T-helper 1 cell treated with Interleukin-12 subunit alpha and Interleukin-12 subunit beta and Interleukin-4 antibody, amounts not matched to agents 30 μg/mL and 1 μg/mL, for 36 hours (primary cell): ENCODE data around the gene KLF3.

Experiments used
- H3K27ac Mint-ChIP-seq: one replicate; pipeline ENCODE4 v1.8.0; 2021; ENCODE audit warnings: mild to moderate bottlenecking, mixed read lengths
- H3K27me3 Mint-ChIP-seq: one replicate; pipeline ENCODE4 v1.8.0; 2021; ENCODE audit warnings: low read depth, mixed read lengths
- H3K36me3 Mint-ChIP-seq: one replicate; pipeline ENCODE4 v1.8.0; 2021; ENCODE audit warnings: low read depth, mixed read lengths
- H3K4me1 Mint-ChIP-seq: one replicate; pipeline ENCODE4 v1.8.0; 2021; ENCODE audit warnings: low read depth, mixed read lengths
- H3K4me3 Mint-ChIP-seq: one replicate; pipeline ENCODE4 v1.8.0; 2021; ENCODE audit warnings: mild to moderate bottlenecking, moderate library complexity, mixed read lengths
- H3K9me3 Mint-ChIP-seq: one replicate; pipeline ENCODE4 v1.8.0; 2021; ENCODE audit warnings: mixed read lengths

KLF3 gene

GRCh38 chr4:38665551-38666411, 1.8 kb downstream of the KLF3 start:
- Mint-ChIP-seq H3K9me3 (peaks cover 4% of the 10 kb centered on the region), H3K27ac (peak overlapping the region; percentile 52), H3K4me3 (peak overlapping the region; percentile 91), H3K27me3 (peaks cover 25% of the 10 kb centered on the region), H3K4me1 (peaks cover 49% of the 10 kb centered on the region), H3K36me3 (peaks cover 15% of the 10 kb centered on the region)

GRCh38 chr4:38666766-38667084, 2.7 kb downstream of the KLF3 start:
- peak overlapping the region; percentile 91 for H3K4me3 Mint-ChIP-seq
- peaks cover 19% of the 10 kb centered on the region for H3K27me3 Mint-ChIP-seq
- H3K27ac Mint-ChIP-seq: peak overlapping the region; percentile 75
- H3K9me3 Mint-ChIP-seq: no peaks in the 10 kb centered on the region
- peaks cover 15% of the 10 kb centered on the region for H3K36me3 Mint-ChIP-seq
- H3K4me1 Mint-ChIP-seq: peaks cover 57% of the 10 kb centered on the region

DNA sequence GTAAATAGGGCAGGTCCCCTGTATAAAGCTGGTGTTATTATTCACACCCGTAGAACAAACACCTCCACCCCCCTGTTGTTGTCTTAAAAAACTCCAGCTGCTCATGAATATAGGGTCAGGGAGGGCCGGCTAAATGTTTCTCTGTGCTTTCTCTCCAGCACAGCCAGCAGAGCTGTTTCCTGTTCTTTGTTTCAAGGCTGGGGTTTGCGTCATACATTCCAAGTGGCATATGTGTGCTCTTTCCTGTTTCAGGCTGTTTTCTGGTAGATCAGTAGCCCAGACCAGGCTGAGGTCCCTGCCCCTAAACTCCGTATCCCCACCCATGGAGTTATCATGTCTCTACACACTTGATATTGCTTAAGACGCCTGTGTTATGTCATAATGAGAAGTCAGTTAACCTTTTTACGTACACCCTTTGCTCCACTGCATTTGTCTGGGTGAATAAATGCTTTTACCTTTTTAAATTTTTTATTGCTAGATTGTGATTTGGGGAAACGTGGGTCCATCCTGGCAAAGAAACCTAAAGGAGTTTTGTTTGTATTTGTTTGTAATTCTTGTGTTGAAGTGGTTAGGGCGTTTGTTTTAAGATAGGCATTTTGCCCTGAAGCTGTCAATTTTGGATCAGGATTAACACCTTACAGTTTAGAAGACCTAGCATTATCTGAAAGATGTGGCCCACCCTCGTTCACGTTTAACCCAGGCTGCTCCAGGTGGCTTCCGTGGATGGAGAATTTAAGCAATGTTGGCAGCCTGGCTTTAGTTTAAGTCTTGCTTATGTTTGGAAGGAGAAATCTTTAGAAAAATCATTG, 3.3 kb downstream of the KLF3 start:
- Mint-ChIP-seq H3K4me1 (peaks cover 59% of the 10 kb centered on the region), H3K36me3 (peaks cover 15% of the 10 kb centered on the region), H3K27ac (peak overlapping the region; percentile 75), H3K4me3 (peak overlapping the region; percentile 91), H3K9me3 (no peaks in the 10 kb centered on the region), H3K27me3 (peaks cover 19% of the 10 kb centered on the region)

DNA sequence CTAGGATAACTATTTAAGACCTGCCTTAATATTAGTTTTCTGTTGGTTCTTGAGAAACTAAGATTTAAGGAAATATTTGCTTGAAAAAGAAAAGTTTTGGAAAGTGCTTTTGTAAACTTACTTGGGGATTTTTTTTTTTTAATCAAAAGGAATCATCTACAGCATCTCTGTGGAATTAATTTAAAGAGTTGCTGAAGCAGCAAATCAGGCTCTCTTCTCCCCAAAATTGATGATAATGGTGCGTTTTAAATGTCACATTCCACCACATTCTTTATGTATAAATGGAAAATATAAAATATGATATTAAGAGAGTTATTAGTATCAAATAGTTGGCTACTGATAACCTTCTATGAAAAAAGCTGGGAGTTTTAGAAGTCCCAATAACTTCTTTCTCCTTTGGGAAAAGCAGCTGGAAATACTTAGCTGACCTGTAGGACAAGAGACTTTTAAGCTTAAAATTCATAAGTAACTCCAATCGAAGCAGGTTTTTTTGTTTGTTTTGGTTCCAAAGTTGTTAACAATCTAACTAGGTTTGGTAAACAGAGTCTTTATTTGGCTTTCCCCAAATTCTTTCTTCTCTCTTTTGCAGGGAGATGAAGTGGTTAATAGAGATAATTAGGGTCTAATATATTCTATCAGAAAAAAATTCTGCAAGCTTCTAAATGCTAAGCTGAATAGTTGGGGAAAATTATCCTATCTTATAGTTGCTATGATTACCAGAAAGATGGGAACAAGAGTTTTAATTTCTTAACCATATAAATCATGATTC, 4.4 kb downstream of the KLF3 start:
- Mint-ChIP-seq H3K27me3 (peaks cover 19% of the 10 kb centered on the region), H3K9me3 (no peaks in the 10 kb centered on the region), H3K4me3 (no peak overlapping the region), H3K27ac (no peak overlapping the region), H3K4me1 (peaks cover 66% of the 10 kb centered on the region), H3K36me3 (peaks cover 15% of the 10 kb centered on the region)

GRCh38 chr4:38669208-38669607, 5.2 kb downstream of the KLF3 start:
- H3K27ac Mint-ChIP-seq: no peak overlapping the region
- H3K4me1 Mint-ChIP-seq: peaks cover 74% of the 10 kb centered on the region
- H3K36me3 Mint-ChIP-seq: peaks cover 18% of the 10 kb centered on the region
- peaks cover 19% of the 10 kb centered on the region for H3K27me3 Mint-ChIP-seq
- no peaks in the 10 kb centered on the region for H3K9me3 Mint-ChIP-seq
- H3K4me3 Mint-ChIP-seq: no peak overlapping the region

DNA sequence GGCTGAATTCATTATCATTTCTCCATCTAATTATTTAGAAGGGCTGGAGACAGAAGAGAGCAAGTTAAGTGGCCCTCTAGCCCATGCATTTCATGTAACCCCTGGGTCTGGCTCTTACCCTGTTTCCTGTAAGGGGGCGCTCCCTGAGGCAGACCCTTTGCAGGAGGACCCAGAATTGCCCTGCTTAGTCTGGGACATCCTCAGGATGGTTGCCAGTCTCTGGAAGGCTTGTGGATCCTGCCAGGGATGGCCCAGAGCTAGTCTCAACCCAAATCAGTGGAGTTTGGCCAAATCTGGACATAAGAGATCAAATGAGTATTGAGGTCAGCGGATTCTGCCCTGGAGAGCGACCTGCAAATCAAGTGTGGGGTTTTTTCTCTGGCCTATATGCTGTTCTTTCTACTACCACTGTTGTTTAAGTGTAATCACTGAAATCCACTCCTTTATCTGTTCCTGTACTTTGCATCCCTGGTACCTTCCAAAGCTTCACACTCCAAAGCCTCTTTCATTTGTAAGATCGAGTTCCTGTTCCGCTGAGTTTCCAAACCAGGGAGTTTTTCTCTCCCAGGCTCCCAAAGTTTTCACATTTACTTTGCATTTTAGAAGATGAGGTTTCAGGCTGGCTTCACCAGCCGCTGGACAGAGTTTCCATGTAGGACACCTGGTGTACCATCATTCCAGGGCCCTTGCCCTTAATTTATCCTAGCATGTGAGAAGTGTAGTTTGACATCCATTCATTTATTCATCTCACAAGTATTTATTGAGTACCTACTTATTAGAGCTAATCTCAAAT, 6.3 kb downstream of the KLF3 start:
- Mint-ChIP-seq H3K4me1 (peaks cover 81% of the 10 kb centered on the region), H3K27ac (peak overlapping the region; percentile 21), H3K4me3 (peak overlapping the region; percentile 65), H3K27me3 (peaks cover 15% of the 10 kb centered on the region), H3K36me3 (peaks cover 17% of the 10 kb centered on the region), H3K9me3 (no peaks in the 10 kb centered on the region)

GRCh38 chr4:38670939-38671591, 7.1 kb downstream of the KLF3 start:
- Mint-ChIP-seq H3K9me3 (no peaks in the 10 kb centered on the region), H3K36me3 (peaks cover 16% of the 10 kb centered on the region), H3K27ac (peak overlapping the region; percentile 58), H3K4me1 (peaks cover 79% of the 10 kb centered on the region), H3K27me3 (peaks cover 13% of the 10 kb centered on the region), H3K4me3 (peak overlapping the region; percentile 65)

GRCh38 chr4:38671592-38671940, 7.6 kb downstream of the KLF3 start:
- Mint-ChIP-seq H3K4me3 (peak overlapping the region; percentile 65), H3K27ac (peak overlapping the region; percentile 58), H3K27me3 (peaks cover 13% of the 10 kb centered on the region), H3K36me3 (peaks cover 14% of the 10 kb centered on the region), H3K4me1 (peaks cover 75% of the 10 kb centered on the region), H3K9me3 (no peaks in the 10 kb centered on the region)

DNA sequence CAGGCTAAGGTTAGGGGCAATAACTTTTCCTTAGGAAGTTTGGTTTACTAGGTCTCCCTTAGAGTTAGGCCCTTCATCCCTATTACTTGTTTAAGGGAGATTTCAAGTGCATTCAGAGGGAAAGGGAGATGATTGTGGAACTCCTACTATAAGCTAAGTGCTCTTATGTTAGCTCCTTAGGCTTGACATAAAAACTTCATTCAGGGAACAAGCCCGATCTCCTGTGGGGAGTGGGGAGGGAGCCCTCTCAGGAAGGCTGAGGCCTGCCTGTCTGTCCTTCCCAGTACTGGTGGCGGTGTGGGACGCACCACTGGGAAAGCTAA, 8.0 kb downstream of the KLF3 start:
- H3K4me1 Mint-ChIP-seq: peaks cover 70% of the 10 kb centered on the region
- H3K9me3 Mint-ChIP-seq: no peaks in the 10 kb centered on the region
- peak overlapping the region; percentile 58 for H3K27ac Mint-ChIP-seq
- peaks cover 10% of the 10 kb centered on the region for H3K27me3 Mint-ChIP-seq
- peak overlapping the region; percentile 65 for H3K4me3 Mint-ChIP-seq
- peaks cover 14% of the 10 kb centered on the region for H3K36me3 Mint-ChIP-seq

GRCh38 chr4:38672397-38673129, 8.6 kb downstream of the KLF3 start:
- H3K4me1 Mint-ChIP-seq: peaks cover 68% of the 10 kb centered on the region
- H3K4me3 Mint-ChIP-seq: peak overlapping the region; percentile 65
- no peaks in the 10 kb centered on the region for H3K9me3 Mint-ChIP-seq
- peaks cover 4% of the 10 kb centered on the region for H3K27me3 Mint-ChIP-seq
- peak overlapping the region; percentile 66 for H3K27ac Mint-ChIP-seq
- peaks cover 14% of the 10 kb centered on the region for H3K36me3 Mint-ChIP-seq

- Mint-ChIP-seq H3K36me3 (peaks cover 14% of the 10 kb centered on the region), H3K27me3 (peaks cover 3% of the 10 kb centered on the region), H3K4me3 (peak overlapping the region; percentile 46), H3K27ac (peak overlapping the region; percentile 66), H3K9me3 (no peaks in the 10 kb centered on the region), H3K4me1 (peaks cover 73% of the 10 kb centered on the region)
These were observed 9.4 kb downstream of the KLF3 start for GRCh38 chr4:38673130-38673978.

- peaks cover 18% of the 10 kb centered on the region for H3K36me3 Mint-ChIP-seq
- peak overlapping the region; percentile 73 for H3K27ac Mint-ChIP-seq
- no peaks in the 10 kb centered on the region for H3K27me3 Mint-ChIP-seq
- H3K4me3 Mint-ChIP-seq: peak overlapping the region; percentile 72
- no peaks in the 10 kb centered on the region for H3K9me3 Mint-ChIP-seq
- H3K4me1 Mint-ChIP-seq: peaks cover 69% of the 10 kb centered on the region
These were observed 10.5 kb downstream of the KLF3 start for GRCh38 chr4:38674258-38675144.
